Upper lobe of right lung (tissue), 1 donor: ENCODE measurements around the gene LIN7B. TPM values are rescaled to one million over a fixed set of nuclear protein-coding genes. Genes with fewer than 3 reads are reported as not detected.

Experiments used
- ATAC-seq: fragments of 200-7000 bp; cut with Tn5 transposase; one replicate; pipeline ENCODE4 v1.9.1; 2020; ENCODE audit warnings: mild to moderate bottlenecking, moderate library complexity
- DNase-seq: peaks from one replicate; pipeline ENCODE4 v3.0.0-alpha.2; 2020
- H3K27ac ChIP-seq: fragments of 200-600 bp; one replicate; pipeline ENCODE4 v1.8.0; 2022
- H3K27me3 ChIP-seq: fragments of 200-600 bp; one replicate; pipeline ENCODE4 v1.8.0; 2022; ENCODE audit warnings: mild to moderate bottlenecking
- H3K36me3 ChIP-seq: fragments of 200-600 bp; one replicate; pipeline ENCODE4 v1.8.0; 2022
- H3K4me1 ChIP-seq: fragments of 200-600 bp; one replicate; pipeline ENCODE4 v1.8.0; 2022
- H3K4me3 ChIP-seq: fragments of 200-600 bp; one replicate; pipeline ENCODE4 v1.8.0; 2022; ENCODE audit warnings: mild to moderate bottlenecking
- H3K9me3 ChIP-seq: fragments of 200-600 bp; one replicate; pipeline ENCODE4 v1.8.0; 2022
- intact Hi-C: fragments of 100-400 bp; cut with DNase I; formaldehyde crosslinking; loops from one replicate; pipeline ENCODE4 v1.11.0; 2022
- total RNA-seq: library from RNA; stranded (reverse); fragmentation: NEBNext Ultra II Directional; extraction: Animal tissue kit (Norgen Biotek cat#: 25700); gene quantifications from one replicate; pipeline ENCODE4 v1.2.1, GENCODE V29; 2021
- TF ChIP-seq, protein P1 (sequence below): fragments of 200-600 bp; IDR thresholded peaks from one replicate; pipeline ENCODE4 v1.8.0; 2022; ENCODE audit warnings: antibody characterized with exemption
- donor health status: DM: no; HTN: yes; CAD: no; lungs with severe emphysema.

LIN7B gene
- total RNA-seq, 1 donor from 2014 or later: 12.2 TPM

GRCh38 chr19:49091391-49092038 lies 22.7 kb upstream of the LIN7B start:
- intact Hi-C loops: loop anchor here (10.0 kb wide), 1 partner anchor 53 kb away; no protein-coding TSS in a partner anchor

DNA sequence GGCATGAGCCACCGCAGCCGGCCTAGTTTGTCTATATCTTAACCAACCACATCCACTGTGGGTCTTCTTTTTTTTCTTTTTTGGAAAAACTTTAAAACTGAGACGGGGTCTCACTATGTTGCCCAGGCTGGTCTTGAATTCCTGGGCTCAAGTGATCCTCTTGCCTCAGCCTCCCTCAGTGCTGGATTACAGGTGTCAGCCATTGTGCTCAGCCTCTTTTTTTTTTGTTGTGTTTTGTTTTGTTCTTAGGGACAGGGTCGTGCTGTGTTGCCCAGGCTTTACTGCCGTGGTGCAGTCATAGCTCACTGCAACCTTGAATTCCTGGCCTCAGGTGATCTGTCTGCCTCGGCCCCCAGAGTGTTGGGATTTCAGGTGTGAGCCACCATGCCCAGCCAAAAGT lies 21.5 kb upstream of the LIN7B start:
- Histone ChIP-seq H3K27me3 (no peaks in the 10 kb centered on the region), H3K4me1 (peaks cover 4% of the 10 kb centered on the region), H3K27ac (no peak overlapping the region), H3K4me3 (no peak overlapping the region), H3K36me3 (peaks cover 93% of the 10 kb centered on the region), H3K9me3 (no peaks in the 10 kb centered on the region)
- ATAC-seq: no peak
- TF ChIP-seq, protein P1, sequence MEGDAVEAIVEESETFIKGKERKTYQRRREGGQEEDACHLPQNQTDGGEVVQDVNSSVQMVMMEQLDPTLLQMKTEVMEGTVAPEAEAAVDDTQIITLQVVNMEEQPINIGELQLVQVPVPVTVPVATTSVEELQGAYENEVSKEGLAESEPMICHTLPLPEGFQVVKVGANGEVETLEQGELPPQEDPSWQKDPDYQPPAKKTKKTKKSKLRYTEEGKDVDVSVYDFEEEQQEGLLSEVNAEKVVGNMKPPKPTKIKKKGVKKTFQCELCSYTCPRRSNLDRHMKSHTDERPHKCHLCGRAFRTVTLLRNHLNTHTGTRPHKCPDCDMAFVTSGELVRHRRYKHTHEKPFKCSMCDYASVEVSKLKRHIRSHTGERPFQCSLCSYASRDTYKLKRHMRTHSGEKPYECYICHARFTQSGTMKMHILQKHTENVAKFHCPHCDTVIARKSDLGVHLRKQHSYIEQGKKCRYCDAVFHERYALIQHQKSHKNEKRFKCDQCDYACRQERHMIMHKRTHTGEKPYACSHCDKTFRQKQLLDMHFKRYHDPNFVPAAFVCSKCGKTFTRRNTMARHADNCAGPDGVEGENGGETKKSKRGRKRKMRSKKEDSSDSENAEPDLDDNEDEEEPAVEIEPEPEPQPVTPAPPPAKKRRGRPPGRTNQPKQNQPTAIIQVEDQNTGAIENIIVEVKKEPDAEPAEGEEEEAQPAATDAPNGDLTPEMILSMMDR: no peak
- no peak for DNase-seq
- intact Hi-C loops: loop anchor here (10.0 kb wide), 1 partner anchor 52 kb away; no protein-coding TSS in a partner anchor

More at GRCh38 chr19:49091391-49092038, 22.7 kb upstream of the LIN7B start:
- H3K27me3 ChIP-seq: no peaks in the 10 kb centered on the region
- no peak overlapping the region for H3K4me3 ChIP-seq
- no peak overlapping the region for H3K27ac ChIP-seq
- no peaks in the 10 kb centered on the region for H3K9me3 ChIP-seq
- ATAC-seq (no peak), DNase-seq (no peak)
- peaks cover 89% of the 10 kb centered on the region for H3K36me3 ChIP-seq
- peaks cover 13% of the 10 kb centered on the region for H3K4me1 ChIP-seq
- TF ChIP-seq, protein P1: no peak

DNA sequence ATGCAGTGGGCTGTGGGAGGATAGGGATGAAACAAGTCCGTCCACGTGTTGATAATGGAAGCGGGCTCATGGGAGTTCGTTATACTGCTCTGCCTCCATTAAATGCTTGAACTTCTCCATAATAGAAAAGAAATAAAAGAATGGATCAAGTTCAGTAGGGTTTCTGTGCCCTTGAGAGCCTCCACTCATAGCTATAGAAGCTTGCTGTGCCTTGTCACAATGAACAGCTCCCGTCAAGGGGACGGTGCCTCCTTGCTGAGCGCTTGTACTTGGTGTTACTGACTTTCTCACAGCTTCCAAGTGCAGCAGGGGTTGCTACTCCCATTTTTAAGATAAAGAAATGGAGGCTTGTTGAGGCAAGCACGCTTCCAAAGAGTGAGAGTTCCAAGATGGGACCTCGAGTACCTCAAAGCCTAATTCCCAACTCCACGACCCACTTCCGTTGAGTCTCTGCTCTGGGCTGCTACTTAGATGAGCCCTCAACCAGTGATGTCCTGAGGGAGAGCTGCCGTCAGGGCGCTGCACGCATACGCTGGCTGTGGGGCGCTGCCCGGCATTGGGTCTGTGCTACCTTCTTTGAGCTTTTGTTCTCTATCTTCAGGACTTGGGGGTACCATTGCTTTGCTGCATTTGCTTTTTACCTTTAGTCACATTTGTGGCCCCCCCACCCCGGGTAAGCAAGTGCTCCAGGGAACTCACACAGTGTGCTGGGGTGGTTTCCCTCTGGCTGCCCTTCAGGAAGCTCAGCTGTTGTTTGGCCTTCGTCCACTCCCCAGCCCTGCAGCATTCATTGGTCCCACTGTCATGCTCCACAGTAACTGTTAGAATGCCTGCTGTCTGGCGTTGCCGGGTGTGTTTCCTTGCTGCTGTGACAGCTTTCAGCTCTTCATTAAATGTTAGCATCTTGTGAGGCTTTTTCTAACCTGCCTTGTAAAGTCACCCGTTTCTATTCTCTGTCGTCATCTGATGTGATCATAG lies 19.4 kb upstream of the LIN7B start:
- TF ChIP-seq, protein P1: no peak
- Histone ChIP-seq H3K4me1 (peaks cover 3% of the 10 kb centered on the region), H3K27ac (no peak overlapping the region), H3K9me3 (no peaks in the 10 kb centered on the region), H3K36me3 (peaks cover 97% of the 10 kb centered on the region), H3K4me3 (no peak overlapping the region), H3K27me3 (no peaks in the 10 kb centered on the region)
- intact Hi-C loops: loop anchor here (5.0 to 10.0 kb wide), 2 partner anchors 50 to 118 kb away; no protein-coding TSS in a partner anchor
- no peak for ATAC-seq
- DNase-seq: no peak

DNA sequence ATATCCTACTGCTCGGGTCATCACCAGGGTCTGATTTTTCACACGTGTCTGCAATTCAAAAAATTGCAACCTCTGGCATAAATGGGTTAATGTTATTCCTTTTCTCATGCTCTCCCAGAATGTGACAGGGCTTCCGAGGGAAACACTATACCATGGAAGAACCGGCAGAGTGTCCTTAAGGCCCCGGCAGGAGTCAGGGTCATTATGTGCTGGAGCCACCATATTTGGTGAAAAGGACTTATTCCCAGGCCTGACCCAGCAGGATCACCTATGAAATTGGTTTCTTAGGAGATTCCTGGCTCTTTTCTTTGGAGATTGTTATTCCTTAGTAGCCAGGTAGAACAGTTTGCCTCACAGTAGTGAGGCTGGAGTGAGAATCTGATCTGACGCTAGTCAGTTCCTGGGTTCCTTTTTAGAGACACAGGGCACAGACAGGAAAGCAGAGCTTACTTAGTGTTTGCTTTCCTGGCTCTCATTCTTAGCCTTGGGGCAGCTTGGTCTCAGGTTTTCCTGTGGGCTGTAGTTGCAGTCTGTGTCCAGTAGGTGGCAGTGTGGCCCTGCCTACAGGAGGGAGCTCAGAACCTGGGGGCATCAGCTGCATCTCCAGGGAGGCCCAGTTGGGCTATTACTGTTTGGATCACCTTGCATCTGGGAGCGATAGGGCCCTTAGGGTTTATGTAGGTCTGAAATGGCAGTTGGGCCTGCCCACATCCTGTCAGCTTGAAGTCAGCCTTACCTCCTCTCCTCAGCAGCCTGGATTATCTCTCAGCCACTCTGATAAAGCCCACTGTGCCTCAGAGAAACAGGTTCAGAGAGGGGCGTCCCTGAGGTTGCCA lies 16.5 kb upstream of the LIN7B start:
- no peak overlapping the region for H3K4me3 ChIP-seq
- H3K4me1 ChIP-seq: peaks cover 3% of the 10 kb centered on the region
- H3K27ac ChIP-seq: no peak overlapping the region
- intact Hi-C loops: loop anchor here (5.0 to 10.0 kb wide), 2 partner anchors 47 to 115 kb away; no protein-coding TSS in a partner anchor
- TF ChIP-seq, protein P1: peak; percentile 100
- DNase-seq (no peak), ATAC-seq (peak; percentile 95)
- H3K27me3 ChIP-seq: no peaks in the 10 kb centered on the region
- no peaks in the 10 kb centered on the region for H3K9me3 ChIP-seq
- peaks cover 97% of the 10 kb centered on the region for H3K36me3 ChIP-seq

DNA sequence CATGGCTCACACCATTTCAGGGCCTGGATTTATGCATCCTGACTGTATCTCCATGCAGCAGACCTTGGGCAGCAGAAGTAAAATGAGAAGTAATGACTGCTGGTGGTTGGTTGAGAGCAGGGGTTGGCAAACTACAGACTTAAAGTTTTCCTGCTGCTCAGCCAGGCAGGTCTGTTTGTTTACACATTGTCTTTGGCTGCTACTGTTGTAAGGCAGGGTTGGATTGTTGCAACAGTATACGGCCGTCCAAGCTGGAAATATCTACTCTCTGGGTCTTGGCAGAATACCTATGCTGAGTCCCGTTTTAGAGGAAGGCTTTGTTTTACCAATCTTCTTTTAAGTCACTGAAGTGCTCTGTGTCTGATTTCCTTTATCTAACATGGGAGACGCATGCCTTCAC lies 15.4 kb upstream of the LIN7B start:
- H3K9me3 ChIP-seq: no peaks in the 10 kb centered on the region
- DNase-seq (no peak), ATAC-seq (no peak)
- no peak overlapping the region for H3K27ac ChIP-seq
- no peaks in the 10 kb centered on the region for H3K27me3 ChIP-seq
- peaks cover 97% of the 10 kb centered on the region for H3K36me3 ChIP-seq
- intact Hi-C loops: loop anchor here (5.0 to 10.0 kb wide), 2 partner anchors 46 to 114 kb away; no protein-coding TSS in a partner anchor
- no peak overlapping the region for H3K4me3 ChIP-seq
- H3K4me1 ChIP-seq: peaks cover 3% of the 10 kb centered on the region
- TF ChIP-seq, protein P1: no peak
